ENCODE results near the gene CYP2B6.
"Not testable (repeated sequence)": the region's sequence is repeated elsewhere in the genome, so short reads cannot be mapped to it uniquely, and the experiment has no call there.

Gene CYP2B6

GRCh38 chr19:41039806-41040205 lies 48.7 kb downstream of the CYP2B6 start:
- no peak for DNase-seq

- DNase-seq: peak; percentile 2
Measured at GRCh38 chr19:41045095-41045494, 54.0 kb downstream of the CYP2B6 start.

- DNase-seq: no peak
Measured at GRCh38 chr19:41050426-41050825, 59.3 kb downstream of the CYP2B6 start.

GRCh38 chr19:41052162-41052561 lies 61.1 kb downstream of the CYP2B6 start:
- not testable (repeated sequence) for DNase-seq

GRCh38 chr19:41053331-41053730 lies 62.2 kb downstream of the CYP2B6 start:
- not testable (repeated sequence) for DNase-seq

- peak; percentile 15 for DNase-seq
Measured at GRCh38 chr19:41064974-41065569, 74.0 kb downstream of the CYP2B6 start.

Data from fibroblast of skin of right biceps (primary cell).